ENCODE results near the gene LMF1.

GRCh38 chr16:861446-861845 lies 109.3 kb downstream of the LMF1 start:
- TF ChIP-seq, protein P1, sequence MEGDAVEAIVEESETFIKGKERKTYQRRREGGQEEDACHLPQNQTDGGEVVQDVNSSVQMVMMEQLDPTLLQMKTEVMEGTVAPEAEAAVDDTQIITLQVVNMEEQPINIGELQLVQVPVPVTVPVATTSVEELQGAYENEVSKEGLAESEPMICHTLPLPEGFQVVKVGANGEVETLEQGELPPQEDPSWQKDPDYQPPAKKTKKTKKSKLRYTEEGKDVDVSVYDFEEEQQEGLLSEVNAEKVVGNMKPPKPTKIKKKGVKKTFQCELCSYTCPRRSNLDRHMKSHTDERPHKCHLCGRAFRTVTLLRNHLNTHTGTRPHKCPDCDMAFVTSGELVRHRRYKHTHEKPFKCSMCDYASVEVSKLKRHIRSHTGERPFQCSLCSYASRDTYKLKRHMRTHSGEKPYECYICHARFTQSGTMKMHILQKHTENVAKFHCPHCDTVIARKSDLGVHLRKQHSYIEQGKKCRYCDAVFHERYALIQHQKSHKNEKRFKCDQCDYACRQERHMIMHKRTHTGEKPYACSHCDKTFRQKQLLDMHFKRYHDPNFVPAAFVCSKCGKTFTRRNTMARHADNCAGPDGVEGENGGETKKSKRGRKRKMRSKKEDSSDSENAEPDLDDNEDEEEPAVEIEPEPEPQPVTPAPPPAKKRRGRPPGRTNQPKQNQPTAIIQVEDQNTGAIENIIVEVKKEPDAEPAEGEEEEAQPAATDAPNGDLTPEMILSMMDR (IDR thresholded peaks at IDR 0.05), result no peak
- TF ChIP-seq EZH2 (IDR thresholded peaks at IDR 0.05; ENCODE audit: borderline replicate concordance, insufficient read depth, low read depth, low read length, poor library complexity, severe bottlenecking), result no peak

Measured in B cell (primary cell).